IPS-18a (cell line): ENCODE measurements around the gene KCNK1.
"Not testable (repeated sequence)": the region's sequence is repeated elsewhere in the genome, so short reads cannot be mapped to it uniquely, and the experiment has no call there.

Experiments used
- H3K27ac ChIP-seq: one replicate; pipeline ENCODE4 v1.5.1; 2013; ENCODE audit warnings: low read length
- H3K27me3 ChIP-seq: one replicate; pipeline ENCODE4 v1.6.1; 2013; ENCODE audit warnings: mild to moderate bottlenecking, low read length; ENCODE audit not compliant: control insufficient read depth, insufficient read depth
- H3K36me3 ChIP-seq: one replicate; pipeline ENCODE4 v1.6.1; 2013; ENCODE audit warnings: low read depth, low read length; ENCODE audit not compliant: control insufficient read depth
- H3K4me1 ChIP-seq: one replicate; pipeline ENCODE4 v1.6.1; 2013; ENCODE audit warnings: low read depth, low read length; ENCODE audit not compliant: control insufficient read depth
- H3K4me3 ChIP-seq: one replicate; pipeline ENCODE4 v1.5.1; 2013; ENCODE audit warnings: low read length
- H3K9ac ChIP-seq: one replicate; pipeline ENCODE4 v1.6.1; 2013; ENCODE audit warnings: mild to moderate bottlenecking, low read length, moderate library complexity
- H3K9me3 ChIP-seq: one replicate; pipeline ENCODE4 v1.6.1; 2013; ENCODE audit warnings: low read depth, low read length; ENCODE audit not compliant: control insufficient read depth

The KCNK1 gene

GRCh38 chr1:233672732-233673131 is 58.8 kb downstream of the KCNK1 start:
- no peaks in the 10 kb centered on the region for H3K9me3 ChIP-seq
- no peaks in the 10 kb centered on the region for H3K4me1 ChIP-seq
- H3K4me3 ChIP-seq: no peak overlapping the region
- H3K27me3 ChIP-seq: no peaks in the 10 kb centered on the region
- no peak overlapping the region for H3K9ac ChIP-seq
- H3K27ac ChIP-seq: no peak overlapping the region
- H3K36me3 ChIP-seq: no peaks in the 10 kb centered on the region

- Histone ChIP-seq H3K9ac (no peak overlapping the region), H3K27me3 (no peaks in the 10 kb centered on the region), H3K36me3 (no peaks in the 10 kb centered on the region), H3K4me1 (no peaks in the 10 kb centered on the region), H3K9me3 (no peaks in the 10 kb centered on the region), H3K4me3 (no peak overlapping the region), H3K27ac (no peak overlapping the region)
Measured at GRCh38 chr1:233673261-233673946, 59.5 kb downstream of the KCNK1 start.

- Histone ChIP-seq H3K9me3 (no peaks in the 10 kb centered on the region), H3K4me3 (no peak overlapping the region), H3K9ac (no peak overlapping the region), H3K4me1 (peaks cover 1% of the 10 kb centered on the region), H3K36me3 (no peaks in the 10 kb centered on the region), H3K27ac (no peak overlapping the region), H3K27me3 (no peaks in the 10 kb centered on the region)
Measured at GRCh38 chr1:233673947-233674431, 60.1 kb downstream of the KCNK1 start.

- Histone ChIP-seq H3K9me3 (no peaks in the 10 kb centered on the region), H3K36me3 (no peaks in the 10 kb centered on the region), H3K27me3 (no peaks in the 10 kb centered on the region), H3K4me3 (no peak overlapping the region), H3K4me1 (peaks cover 10% of the 10 kb centered on the region), H3K9ac (no peak overlapping the region), H3K27ac (no peak overlapping the region)
Measured at GRCh38 chr1:233675446-233675845, 61.5 kb downstream of the KCNK1 start.

GRCh38 chr1:233675893-233676292 is 62.0 kb downstream of the KCNK1 start:
- H3K27me3 ChIP-seq: no peaks in the 10 kb centered on the region
- no peak overlapping the region for H3K27ac ChIP-seq
- H3K36me3 ChIP-seq: no peaks in the 10 kb centered on the region
- H3K4me3 ChIP-seq: no peak overlapping the region
- H3K9ac ChIP-seq: no peak overlapping the region
- H3K9me3 ChIP-seq: no peaks in the 10 kb centered on the region
- peaks cover 10% of the 10 kb centered on the region for H3K4me1 ChIP-seq

- no peaks in the 10 kb centered on the region for H3K27me3 ChIP-seq
- no peak overlapping the region for H3K27ac ChIP-seq
- no peaks in the 10 kb centered on the region for H3K36me3 ChIP-seq
- H3K4me1 ChIP-seq: peaks cover 20% of the 10 kb centered on the region
- H3K9ac ChIP-seq: no peak overlapping the region
- H3K4me3 ChIP-seq: no peak overlapping the region
- H3K9me3 ChIP-seq: no peaks in the 10 kb centered on the region
Measured at GRCh38 chr1:233677690-233678354, 63.9 kb downstream of the KCNK1 start.

- H3K36me3 ChIP-seq: no peaks in the 10 kb centered on the region
- no peaks in the 10 kb centered on the region for H3K27me3 ChIP-seq
- no peaks in the 10 kb centered on the region for H3K9me3 ChIP-seq
- H3K27ac ChIP-seq: no peak overlapping the region
- no peak overlapping the region for H3K9ac ChIP-seq
- peaks cover 25% of the 10 kb centered on the region for H3K4me1 ChIP-seq
- H3K4me3 ChIP-seq: peak overlapping the region; percentile 1
Measured at GRCh38 chr1:233679030-233679429, 65.1 kb downstream of the KCNK1 start.

GRCh38 chr1:233679591-233680373 is 65.9 kb downstream of the KCNK1 start:
- H3K4me3 ChIP-seq: peak overlapping the region; percentile 1
- H3K9ac ChIP-seq: no peak overlapping the region
- H3K9me3 ChIP-seq: no peaks in the 10 kb centered on the region
- no peak overlapping the region for H3K27ac ChIP-seq
- H3K27me3 ChIP-seq: no peaks in the 10 kb centered on the region
- H3K36me3 ChIP-seq: no peaks in the 10 kb centered on the region
- peaks cover 25% of the 10 kb centered on the region for H3K4me1 ChIP-seq

GRCh38 chr1:233681285-233681684 is 67.4 kb downstream of the KCNK1 start:
- H3K27me3 ChIP-seq: no peaks in the 10 kb centered on the region
- H3K27ac ChIP-seq: no peak overlapping the region
- no peak overlapping the region for H3K4me3 ChIP-seq
- H3K36me3 ChIP-seq: no peaks in the 10 kb centered on the region
- no peak overlapping the region for H3K9ac ChIP-seq
- H3K4me1 ChIP-seq: peaks cover 25% of the 10 kb centered on the region
- no peaks in the 10 kb centered on the region for H3K9me3 ChIP-seq

- H3K27ac ChIP-seq, H3K27me3 ChIP-seq, H3K9me3 ChIP-seq, H3K36me3 ChIP-seq, H3K9ac ChIP-seq, H3K4me3 ChIP-seq: not testable (repeated sequence)
- peaks cover 15% of the 10 kb centered on the region for H3K4me1 ChIP-seq
Measured at GRCh38 chr1:233686653-233687052, 72.7 kb downstream of the KCNK1 start.

GRCh38 chr1:233689017-233689747 is 75.3 kb downstream of the KCNK1 start:
- no peaks in the 10 kb centered on the region for H3K36me3 ChIP-seq
- H3K4me1 ChIP-seq: no peaks in the 10 kb centered on the region
- no peaks in the 10 kb centered on the region for H3K9me3 ChIP-seq
- no peaks in the 10 kb centered on the region for H3K27me3 ChIP-seq
- H3K27ac ChIP-seq: no peak overlapping the region
- H3K9ac ChIP-seq: no peak overlapping the region
- no peak overlapping the region for H3K4me3 ChIP-seq
